ENCODE data around the gene SMAD7. TPM values are rescaled to one million over a fixed set of nuclear protein-coding genes. Genes with fewer than 3 reads are reported as not detected.

The SMAD7 gene
- total RNA-seq, 2 experiments from 2014 or later: 2.9 to 15.1 TPM

DNA sequence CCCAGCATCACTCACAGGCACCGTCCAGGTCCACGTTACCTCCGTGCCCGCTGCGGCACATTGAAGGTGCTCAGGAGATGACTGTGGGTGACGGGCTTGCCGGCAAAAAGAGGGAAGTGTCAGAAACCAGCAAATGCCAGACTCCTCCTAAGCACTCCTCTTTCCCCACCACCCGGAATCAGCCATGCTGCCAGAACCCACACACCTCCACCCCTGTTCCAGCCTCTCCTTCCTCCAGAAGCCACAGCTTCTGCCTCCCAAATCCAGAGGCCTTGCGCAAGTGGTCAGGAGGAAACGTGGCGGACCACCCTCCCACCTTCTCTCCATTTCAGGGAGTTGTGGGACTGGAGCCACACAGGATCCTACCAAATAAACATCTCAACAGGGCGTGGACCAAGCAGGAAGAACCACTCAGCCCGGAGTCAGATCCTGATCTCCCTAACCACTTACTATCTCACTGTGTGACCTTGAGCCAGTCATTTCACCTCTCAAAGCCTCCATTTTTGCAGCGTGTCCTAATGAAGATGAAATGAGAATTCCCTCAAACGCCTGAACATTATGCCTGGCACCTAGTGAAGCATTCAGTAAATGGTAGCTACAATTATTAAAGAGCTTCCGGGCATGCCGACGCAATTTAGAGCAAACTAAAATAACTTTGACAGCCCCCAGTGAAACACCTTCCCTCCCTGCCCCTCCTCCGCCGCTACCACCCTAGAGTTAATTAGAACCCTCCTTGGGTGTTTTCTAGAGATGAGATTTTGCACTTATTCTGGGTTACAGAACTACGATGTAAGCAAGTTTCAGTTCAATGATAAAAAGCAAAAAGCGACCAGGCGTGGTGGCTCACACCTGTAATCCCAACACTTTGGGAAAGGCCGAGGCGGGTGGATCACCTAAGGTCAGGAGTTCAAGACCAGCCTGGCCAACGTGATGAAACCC, 32.9 kb downstream of the SMAD7 start:
- Histone ChIP-seq H3K9me2 (ENCODE audit: insufficient read depth, low read length) (no peaks in the 10 kb centered on the region), H3K4me1 (ENCODE audit: insufficient read depth, low read length, poor library complexity, severe bottlenecking) (peaks cover 58% of the 10 kb centered on the region), H3K27ac (ENCODE audit: low read depth, low read length, poor library complexity, severe bottlenecking) (peak overlapping the region; percentile 95), H3K9me3 (ENCODE audit: low read length) (no peaks in the 10 kb centered on the region), H3K79me2 (ENCODE audit: insufficient read depth, low read depth, low read length) (peaks cover 7% of the 10 kb centered on the region; the same call in 1 of the 2 replicates), H3K4me3 (ENCODE audit: low read depth, low read length, poor library complexity, severe bottlenecking) (peak overlapping the region; percentile 31), H2AFZ (ENCODE audit: low read length) (no peak overlapping the region), H3K36me3 (ENCODE audit: insufficient read depth, low read length) (peaks cover 21% of the 10 kb centered on the region), H3K4me2 (ENCODE audit: low read length) (peak overlapping the region; percentile 75), H4K20me1 (ENCODE audit: insufficient read depth, low read length) (no peaks in the 10 kb centered on the region)
- DNase-seq (ENCODE audit: low spot score): peak; percentile 64
- TF ChIP-seq, protein P1, sequence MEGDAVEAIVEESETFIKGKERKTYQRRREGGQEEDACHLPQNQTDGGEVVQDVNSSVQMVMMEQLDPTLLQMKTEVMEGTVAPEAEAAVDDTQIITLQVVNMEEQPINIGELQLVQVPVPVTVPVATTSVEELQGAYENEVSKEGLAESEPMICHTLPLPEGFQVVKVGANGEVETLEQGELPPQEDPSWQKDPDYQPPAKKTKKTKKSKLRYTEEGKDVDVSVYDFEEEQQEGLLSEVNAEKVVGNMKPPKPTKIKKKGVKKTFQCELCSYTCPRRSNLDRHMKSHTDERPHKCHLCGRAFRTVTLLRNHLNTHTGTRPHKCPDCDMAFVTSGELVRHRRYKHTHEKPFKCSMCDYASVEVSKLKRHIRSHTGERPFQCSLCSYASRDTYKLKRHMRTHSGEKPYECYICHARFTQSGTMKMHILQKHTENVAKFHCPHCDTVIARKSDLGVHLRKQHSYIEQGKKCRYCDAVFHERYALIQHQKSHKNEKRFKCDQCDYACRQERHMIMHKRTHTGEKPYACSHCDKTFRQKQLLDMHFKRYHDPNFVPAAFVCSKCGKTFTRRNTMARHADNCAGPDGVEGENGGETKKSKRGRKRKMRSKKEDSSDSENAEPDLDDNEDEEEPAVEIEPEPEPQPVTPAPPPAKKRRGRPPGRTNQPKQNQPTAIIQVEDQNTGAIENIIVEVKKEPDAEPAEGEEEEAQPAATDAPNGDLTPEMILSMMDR (conservative IDR thresholded peaks at IDR 0.05; ENCODE audit: low read length): no peak
- no peak for TF ChIP-seq EZH2phosphoT487 (IDR thresholded peaks at IDR 0.05; ENCODE audit: borderline replicate concordance, low read depth, low read length)
- intact Hi-C loops (cut with micrococcal nuclease; ENCODE audit: unreplicated experiment): no loop called here
- no TSS peak for BruUV-seq (replicated peaks)
- CTCF ChIA-PET (ENCODE audit: unreplicated experiment): no interaction called here
- POLR2A ChIA-PET: interaction anchor here (0.6 kb wide), 1 partner anchor 49 kb away, joined by 3 read pairs; no protein-coding TSS in a partner anchor

DNA sequence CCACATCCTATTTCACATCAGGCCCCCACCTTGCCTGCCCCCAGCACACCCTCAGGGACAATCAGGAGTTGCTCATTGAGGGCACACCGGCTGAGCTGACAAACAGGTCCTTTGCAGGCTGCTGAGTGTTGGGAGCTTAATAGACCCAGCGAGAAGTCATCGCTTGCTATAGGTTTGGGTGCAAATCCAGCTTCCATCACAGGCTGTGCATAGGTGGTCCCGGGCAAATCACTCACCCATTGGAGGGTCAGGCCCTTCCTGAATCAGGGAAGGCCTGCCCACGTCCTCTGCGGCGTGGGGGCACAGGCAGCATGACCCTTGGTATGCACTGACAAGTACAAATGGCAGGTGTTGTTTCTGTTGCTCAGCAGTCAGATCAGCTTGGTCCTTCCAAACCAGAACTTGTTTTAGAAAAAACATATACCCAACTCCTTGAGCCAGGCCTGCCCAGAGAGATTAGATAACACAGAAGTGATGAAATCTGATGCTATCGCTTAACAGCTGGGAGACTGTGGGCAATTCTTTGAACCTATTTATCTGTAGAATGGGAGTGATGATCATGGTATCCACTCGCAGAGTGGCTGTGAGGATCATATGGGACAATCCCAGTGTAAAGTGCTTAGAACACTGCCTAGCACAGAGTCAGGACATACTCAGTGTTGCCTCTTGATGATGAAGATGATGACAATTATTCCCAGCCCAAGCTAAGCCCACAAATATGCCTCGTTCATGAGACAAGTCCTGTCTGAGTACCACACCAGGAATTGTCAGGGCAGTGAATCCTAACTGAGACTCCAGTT, 34.9 kb downstream of the SMAD7 start:
- Histone ChIP-seq H3K9me3 (ENCODE audit: low read length) (no peaks in the 10 kb centered on the region), H3K4me3 (ENCODE audit: low read depth, low read length, poor library complexity, severe bottlenecking) (no peak overlapping the region), H3K36me3 (ENCODE audit: insufficient read depth, low read length) (peaks cover 14% of the 10 kb centered on the region), H3K79me2 (ENCODE audit: insufficient read depth, low read depth, low read length) (peaks cover 7% of the 10 kb centered on the region; the same call in 1 of the 2 replicates), H3K4me2 (ENCODE audit: low read length) (no peak overlapping the region), H2AFZ (ENCODE audit: low read length) (no peak overlapping the region), H4K20me1 (ENCODE audit: insufficient read depth, low read length) (no peaks in the 10 kb centered on the region), H3K27ac (ENCODE audit: low read depth, low read length, poor library complexity, severe bottlenecking) (no peak overlapping the region), H3K9me2 (ENCODE audit: insufficient read depth, low read length) (no peaks in the 10 kb centered on the region), H3K4me1 (ENCODE audit: insufficient read depth, low read length, poor library complexity, severe bottlenecking) (peaks cover 54% of the 10 kb centered on the region)
- BruUV-seq (replicated peaks): no TSS peak
- POLR2A ChIA-PET: interaction anchor here (0.8 kb wide), 1 partner anchor 14 kb away, joined by 5 read pairs; no protein-coding TSS in a partner anchor
- no peak for DNase-seq (ENCODE audit: low spot score)
- TF ChIP-seq, protein P1 (conservative IDR thresholded peaks at IDR 0.05; ENCODE audit: low read length): no peak
- no peak for TF ChIP-seq EZH2phosphoT487 (IDR thresholded peaks at IDR 0.05; ENCODE audit: borderline replicate concordance, low read depth, low read length)
- intact Hi-C loops (cut with micrococcal nuclease; ENCODE audit: unreplicated experiment): no loop called here
- CTCF ChIA-PET (ENCODE audit: unreplicated experiment): no interaction called here

Measured in OCI-LY7 (cell line).